Brain microvascular endothelial cell (primary cell): Measurements from ENCODE around the gene GRIA1.

ENCODE experiments used
- DNase-seq: peaks from one replicate; pipeline ENCODE4 v3.0.0-alpha.2; 2020
- H3K27ac ChIP-seq: fragments of 250-450 bp; sonication (Bioruptor Pico); 2 replicates; pipeline ENCODE4 v1.5.1; 2020; ENCODE audit warnings: mild to moderate bottlenecking, moderate library complexity
- H3K27me3 ChIP-seq: fragments of 250-450 bp; sonication (Bioruptor Pico); replicated peaks from 2 replicates; pipeline ENCODE4 v1.5.1; 2020; ENCODE audit warnings: mild to moderate bottlenecking
- H3K36me3 ChIP-seq: fragments of 250-450 bp; sonication (Bioruptor Pico); replicated peaks from 2 replicates; pipeline ENCODE4 v1.5.1; 2020; ENCODE audit warnings: mild to moderate bottlenecking
- H3K4me3 ChIP-seq: 2 replicates; pipeline ENCODE4 v1.5.1; 2011; ENCODE audit warnings: low read depth, mild to moderate bottlenecking, control low read depth, low read length, moderate library complexity
- in situ Hi-C: cut with HindIII; loops from 2 replicates; pipeline ENCODE4 v1.10.0; 2017; ENCODE audit warnings: low sequenced_read_pairs, low pct_ligation_motif_present
- TF ChIP-seq, protein P1 (sequence below): IDR thresholded peaks from 2 replicates; pipeline ENCODE4 v1.5.1; 2011; ENCODE audit warnings: low read depth, mild to moderate bottlenecking, moderate library complexity, low read length, control low read depth, inconsistent platforms; ENCODE audit errors: missing control alignments

Gene GRIA1

GRCh38 chr5:153569036-153569435 is 78.6 kb downstream of the GRIA1 start:
- TF ChIP-seq, protein P1, sequence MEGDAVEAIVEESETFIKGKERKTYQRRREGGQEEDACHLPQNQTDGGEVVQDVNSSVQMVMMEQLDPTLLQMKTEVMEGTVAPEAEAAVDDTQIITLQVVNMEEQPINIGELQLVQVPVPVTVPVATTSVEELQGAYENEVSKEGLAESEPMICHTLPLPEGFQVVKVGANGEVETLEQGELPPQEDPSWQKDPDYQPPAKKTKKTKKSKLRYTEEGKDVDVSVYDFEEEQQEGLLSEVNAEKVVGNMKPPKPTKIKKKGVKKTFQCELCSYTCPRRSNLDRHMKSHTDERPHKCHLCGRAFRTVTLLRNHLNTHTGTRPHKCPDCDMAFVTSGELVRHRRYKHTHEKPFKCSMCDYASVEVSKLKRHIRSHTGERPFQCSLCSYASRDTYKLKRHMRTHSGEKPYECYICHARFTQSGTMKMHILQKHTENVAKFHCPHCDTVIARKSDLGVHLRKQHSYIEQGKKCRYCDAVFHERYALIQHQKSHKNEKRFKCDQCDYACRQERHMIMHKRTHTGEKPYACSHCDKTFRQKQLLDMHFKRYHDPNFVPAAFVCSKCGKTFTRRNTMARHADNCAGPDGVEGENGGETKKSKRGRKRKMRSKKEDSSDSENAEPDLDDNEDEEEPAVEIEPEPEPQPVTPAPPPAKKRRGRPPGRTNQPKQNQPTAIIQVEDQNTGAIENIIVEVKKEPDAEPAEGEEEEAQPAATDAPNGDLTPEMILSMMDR = no peak
- in situ Hi-C loops = no loop called here
- Histone ChIP-seq H3K27ac (no peak overlapping the region), H3K36me3 (no peaks in the 10 kb centered on the region), H3K27me3 (no peaks in the 10 kb centered on the region), H3K4me3 (no peak overlapping the region)
- no peak for DNase-seq

DNA sequence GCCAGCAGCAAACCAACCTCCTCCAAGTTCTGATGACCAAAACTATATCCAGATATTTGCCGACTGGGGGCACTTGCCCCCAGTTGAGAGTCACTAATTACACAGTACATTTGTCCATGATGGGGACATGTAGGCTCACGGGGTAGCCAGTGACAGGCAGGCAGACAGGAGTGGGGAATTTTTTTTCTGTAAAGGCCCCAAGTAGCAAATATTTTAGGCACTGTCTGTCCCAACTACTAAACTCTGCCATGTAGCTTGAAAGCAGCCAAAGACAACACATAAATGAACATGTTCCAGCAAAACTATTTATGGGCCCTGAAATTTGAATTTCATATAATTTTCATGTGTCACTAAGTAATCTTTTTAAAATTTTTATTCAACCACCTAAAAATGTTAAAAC is 80.7 kb downstream of the GRIA1 start:
- no peaks in the 10 kb centered on the region for H3K27me3 ChIP-seq
- no peak for DNase-seq
- in situ Hi-C loops = no loop called here

DNA sequence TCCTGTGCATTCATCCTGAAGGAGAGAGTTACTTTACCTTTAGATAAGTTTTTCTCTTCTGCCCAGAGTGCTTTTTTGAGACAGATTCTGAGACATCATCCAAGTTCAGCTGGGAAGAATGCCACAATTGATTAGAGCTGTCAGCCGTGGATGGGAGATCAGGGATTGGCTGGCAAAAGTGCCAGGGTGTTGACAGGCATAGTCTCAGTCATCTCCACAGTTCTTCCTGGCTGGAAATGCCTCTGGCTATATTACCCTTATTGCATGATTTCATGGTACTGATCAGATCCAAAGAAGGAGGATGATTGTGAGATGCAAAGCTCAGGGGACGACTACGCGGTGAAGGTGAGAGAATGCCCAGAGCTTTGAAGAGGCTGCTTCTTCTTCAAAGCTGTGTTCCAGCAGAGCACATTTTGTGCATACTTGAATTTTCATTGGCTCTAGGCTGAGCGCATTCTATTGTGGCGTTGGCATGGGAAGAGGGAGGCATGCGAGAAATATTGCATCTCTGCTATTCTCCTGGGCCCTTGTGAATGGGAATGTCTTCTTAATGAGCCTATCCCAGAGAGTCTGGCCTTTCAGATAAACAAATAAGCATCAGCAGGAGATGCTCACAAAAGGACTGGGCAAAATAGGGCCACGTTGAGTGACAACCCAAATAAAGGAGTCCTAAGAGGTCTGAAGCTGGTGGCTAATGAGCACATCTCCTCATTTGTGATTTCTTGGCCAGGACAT is 82.1 kb downstream of the GRIA1 start:
- no peak overlapping the region for H3K4me3 ChIP-seq
- H3K36me3 ChIP-seq = no peaks in the 10 kb centered on the region
- no peak overlapping the region for H3K27ac ChIP-seq
- in situ Hi-C loops = no loop called here
- H3K27me3 ChIP-seq = no peaks in the 10 kb centered on the region
- TF ChIP-seq, protein P1 = no peak
- no peak for DNase-seq

More for the DNA sequence above, 80.7 kb downstream of the GRIA1 start:
- Histone ChIP-seq H3K27ac (no peak overlapping the region), H3K36me3 (no peaks in the 10 kb centered on the region), H3K4me3 (no peak overlapping the region)
- TF ChIP-seq, protein P1 = no peak

DNA sequence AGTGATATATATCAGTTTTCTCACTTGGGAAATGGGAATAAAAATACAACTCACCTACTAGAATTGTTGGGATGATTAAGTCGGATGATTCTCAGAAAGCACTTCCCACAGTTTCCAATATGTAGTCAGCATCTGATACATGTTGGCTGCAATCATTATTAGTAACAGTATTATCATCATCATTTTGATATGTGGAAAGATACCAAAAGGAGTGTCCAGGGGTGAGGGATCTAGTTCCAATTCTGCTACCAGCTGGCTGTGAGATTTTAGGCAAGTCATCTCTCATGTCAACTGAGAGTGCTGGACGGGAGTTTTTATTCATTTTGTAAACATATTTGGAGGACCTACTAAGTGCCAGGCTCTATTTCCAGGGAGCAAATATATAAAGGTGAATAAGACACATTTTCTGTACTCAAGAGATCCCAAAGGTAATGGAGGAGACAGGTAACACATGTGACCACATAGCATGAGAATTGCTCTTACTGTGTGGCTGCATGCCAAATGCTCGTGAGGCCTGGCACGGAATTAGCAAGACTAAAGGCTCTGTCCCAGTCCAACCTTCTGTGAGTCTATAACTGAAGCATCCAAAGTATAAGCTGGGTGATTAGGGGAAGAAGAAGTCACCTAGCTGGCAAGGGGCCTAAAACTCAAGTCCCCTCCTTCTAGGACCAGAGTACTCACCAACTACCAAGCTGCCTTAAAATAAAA is 83.0 kb downstream of the GRIA1 start:
- TF ChIP-seq, protein P1 = no peak
- DNase-seq = no peak
- no peak overlapping the region for H3K4me3 ChIP-seq
- no peaks in the 10 kb centered on the region for H3K27me3 ChIP-seq
- H3K36me3 ChIP-seq = no peaks in the 10 kb centered on the region
- H3K27ac ChIP-seq = no peak overlapping the region
- in situ Hi-C loops = no loop called here

GRCh38 chr5:153584126-153584959 is 93.9 kb downstream of the GRIA1 start:
- no peaks in the 10 kb centered on the region for H3K27me3 ChIP-seq
- no peak overlapping the region for H3K27ac ChIP-seq
- H3K4me3 ChIP-seq = no peak overlapping the region
- no peaks in the 10 kb centered on the region for H3K36me3 ChIP-seq
- in situ Hi-C loops = no loop called here
- TF ChIP-seq, protein P1 = no peak
- DNase-seq = no peak
